Stimulated activated naive CD8-positive, alpha-beta T cell treated with anti-CD3 and anti-CD28 coated beads, Interleukin-15, Interleukin-2, amounts not matched to agents 100 ng/mL and 50 ng/mL, for 24 hours (primary cell): ENCODE data around the gene TNS1.
"Not testable (repeated sequence)": the region's sequence is repeated elsewhere in the genome, so short reads cannot be mapped to it uniquely, and the experiment has no call there.

ENCODE experiments used
- H3K27ac Mint-ChIP-seq: one replicate; pipeline ENCODE4 v1.8.0; 2021; ENCODE audit warnings: mild to moderate bottlenecking, mixed read lengths
- H3K27me3 Mint-ChIP-seq: one replicate; pipeline ENCODE4 v1.8.0; 2021; ENCODE audit warnings: mixed read lengths
- H3K36me3 Mint-ChIP-seq: one replicate; pipeline ENCODE4 v1.8.0; 2021; ENCODE audit warnings: low read depth, mixed read lengths
- H3K4me1 Mint-ChIP-seq: one replicate; pipeline ENCODE4 v1.8.0; 2021; ENCODE audit warnings: low read depth, mixed read lengths
- H3K4me3 Mint-ChIP-seq: one replicate; pipeline ENCODE4 v1.8.0; 2021; ENCODE audit warnings: mild to moderate bottlenecking, mixed read lengths
- H3K9me3 Mint-ChIP-seq: one replicate; pipeline ENCODE4 v1.8.0; 2021; ENCODE audit warnings: mixed read lengths

The TNS1 gene

DNA sequence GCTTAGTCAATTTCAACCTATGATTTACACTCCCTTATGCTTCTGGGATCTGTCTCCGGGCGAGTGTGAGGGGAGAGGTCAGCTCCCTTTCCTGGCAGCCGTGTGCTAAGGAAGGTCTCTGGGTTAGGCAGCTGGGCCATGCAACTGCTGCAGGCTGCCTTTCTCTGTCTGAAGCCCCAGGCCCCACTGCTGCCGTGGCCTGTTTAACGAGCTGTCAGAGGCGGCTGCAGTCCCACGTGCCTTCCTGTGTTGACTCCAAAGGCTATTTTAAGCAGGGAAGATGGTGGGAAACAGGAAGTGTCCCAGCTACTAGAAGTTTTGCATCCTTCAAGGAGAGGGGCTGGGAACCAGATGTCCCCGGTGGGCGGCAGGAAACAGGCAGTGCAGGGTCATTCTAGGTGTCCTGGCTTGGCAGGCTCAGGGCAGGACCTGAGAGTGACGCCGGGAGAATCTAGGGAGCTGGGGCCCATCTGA lies 186.4 kb downstream of the TNS1 start:
- Mint-ChIP-seq H3K27me3 (no peaks in the 10 kb centered on the region), H3K4me1 (no peaks in the 10 kb centered on the region), H3K4me3 (no peak overlapping the region), H3K36me3 (no peaks in the 10 kb centered on the region), H3K27ac (no peak overlapping the region), H3K9me3 (no peaks in the 10 kb centered on the region)

DNA sequence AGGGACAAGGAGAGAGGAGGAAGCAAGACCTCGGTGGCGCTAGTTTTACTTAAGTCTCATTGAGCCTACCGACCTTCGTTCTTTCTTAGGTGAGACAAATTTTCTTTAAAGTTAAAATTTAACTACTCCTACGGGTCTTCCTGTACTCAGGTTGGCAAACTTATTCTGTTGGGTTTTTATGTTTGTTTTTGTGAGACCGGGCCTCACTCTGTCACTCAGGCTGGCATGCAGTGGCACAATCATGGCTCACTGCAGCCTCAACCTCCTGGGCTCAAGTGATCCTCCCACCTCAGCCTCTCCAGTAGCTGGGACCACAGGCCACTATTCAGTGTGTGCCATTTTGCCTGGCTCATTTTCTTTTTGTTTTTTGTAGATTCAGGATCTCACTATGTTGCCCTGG lies 189.0 kb downstream of the TNS1 start:
- Mint-ChIP-seq H3K4me1 (no peaks in the 10 kb centered on the region), H3K27me3 (no peaks in the 10 kb centered on the region), H3K27ac (no peak overlapping the region), H3K9me3 (no peaks in the 10 kb centered on the region), H3K4me3 (no peak overlapping the region), H3K36me3 (no peaks in the 10 kb centered on the region)

DNA sequence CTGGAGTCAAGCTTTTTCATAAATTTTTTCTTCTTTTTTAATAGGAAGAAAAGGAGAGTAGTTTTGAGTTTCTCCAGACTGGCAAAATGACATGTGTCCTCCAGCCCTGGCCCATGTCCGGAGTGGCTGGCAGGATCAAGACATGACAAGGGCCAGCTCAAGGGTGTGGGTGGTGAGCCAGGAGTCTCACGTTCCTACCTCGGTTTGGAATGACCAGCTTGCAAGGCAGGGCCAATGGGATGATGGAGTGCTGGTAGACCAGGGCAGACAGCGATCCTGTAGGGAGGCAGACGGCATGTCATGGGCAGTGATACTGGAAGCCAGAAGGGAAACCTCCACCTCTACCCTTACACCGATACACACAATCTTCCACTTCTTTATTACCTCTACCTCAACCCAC lies 190.6 kb downstream of the TNS1 start:
- no peaks in the 10 kb centered on the region for H3K27me3 Mint-ChIP-seq
- H3K4me1 Mint-ChIP-seq: no peaks in the 10 kb centered on the region
- H3K27ac Mint-ChIP-seq: no peak overlapping the region
- no peak overlapping the region for H3K4me3 Mint-ChIP-seq
- no peaks in the 10 kb centered on the region for H3K36me3 Mint-ChIP-seq
- no peaks in the 10 kb centered on the region for H3K9me3 Mint-ChIP-seq

DNA sequence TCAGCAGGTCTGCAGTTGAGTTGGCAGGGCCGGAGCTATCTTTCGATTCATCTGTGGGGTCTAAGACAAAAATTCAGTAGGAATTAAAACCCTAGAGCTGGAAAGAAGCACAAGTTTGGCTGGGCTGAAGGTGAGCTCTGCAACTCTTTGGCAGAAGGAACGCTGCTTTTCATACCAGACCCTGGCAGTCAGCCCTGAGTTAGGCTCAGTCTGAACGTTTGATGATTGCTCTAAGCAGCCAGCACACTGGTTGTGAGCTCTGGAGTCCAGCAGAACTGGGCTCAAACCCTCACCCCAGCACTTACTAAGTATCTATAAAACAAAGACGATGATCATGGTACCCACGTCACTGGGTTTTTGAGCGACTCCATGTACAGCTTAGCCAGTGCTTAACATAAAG lies 192.5 kb downstream of the TNS1 start:
- Mint-ChIP-seq H3K27me3 (no peaks in the 10 kb centered on the region), H3K27ac (no peak overlapping the region), H3K4me1 (no peaks in the 10 kb centered on the region), H3K4me3 (no peak overlapping the region), H3K36me3 (no peaks in the 10 kb centered on the region), H3K9me3 (peaks cover 3% of the 10 kb centered on the region)

DNA sequence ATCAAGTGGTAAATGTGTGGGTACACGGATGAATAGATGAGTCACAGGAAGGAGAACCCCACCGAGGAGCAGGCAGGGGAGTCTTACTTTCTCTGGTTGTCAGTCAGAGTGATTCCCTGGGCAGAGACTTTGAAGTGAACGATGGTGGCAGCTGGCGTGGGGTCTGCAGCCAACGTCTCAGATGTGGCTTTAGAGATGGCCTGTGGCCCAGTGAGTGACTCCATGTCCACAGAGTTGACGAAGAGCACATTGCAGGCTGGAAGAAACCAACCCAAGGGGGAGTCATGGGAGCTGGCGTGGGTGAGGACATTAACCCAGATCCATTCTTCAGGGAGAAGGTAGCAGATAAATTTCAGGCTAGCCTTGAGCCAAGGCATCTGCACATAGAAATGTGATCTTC lies 193.1 kb downstream of the TNS1 start:
- Mint-ChIP-seq H3K27me3 (no peaks in the 10 kb centered on the region), H3K9me3 (peaks cover 3% of the 10 kb centered on the region), H3K4me3 (no peak overlapping the region), H3K27ac (no peak overlapping the region), H3K36me3 (no peaks in the 10 kb centered on the region), H3K4me1 (no peaks in the 10 kb centered on the region)

DNA sequence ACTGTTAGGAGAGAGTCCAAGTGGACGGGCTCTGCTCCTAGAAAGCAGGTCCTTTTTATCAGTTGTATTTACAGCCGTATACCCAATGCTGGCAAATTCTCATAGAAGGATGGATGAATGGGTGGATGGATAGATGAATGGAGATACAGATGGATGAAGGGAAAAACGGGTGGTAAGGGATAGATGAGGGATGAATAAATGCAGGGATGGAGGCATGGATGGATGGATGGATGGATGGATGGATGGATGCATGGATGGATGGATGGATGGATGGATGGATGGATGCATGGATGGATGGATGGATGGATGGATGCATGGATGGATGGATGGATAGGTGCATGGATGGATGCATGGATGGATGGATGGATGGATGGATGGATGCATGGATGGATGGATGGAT lies 193.8 kb downstream of the TNS1 start:
- H3K36me3 Mint-ChIP-seq, H3K4me3 Mint-ChIP-seq: not testable (repeated sequence)

DNA sequence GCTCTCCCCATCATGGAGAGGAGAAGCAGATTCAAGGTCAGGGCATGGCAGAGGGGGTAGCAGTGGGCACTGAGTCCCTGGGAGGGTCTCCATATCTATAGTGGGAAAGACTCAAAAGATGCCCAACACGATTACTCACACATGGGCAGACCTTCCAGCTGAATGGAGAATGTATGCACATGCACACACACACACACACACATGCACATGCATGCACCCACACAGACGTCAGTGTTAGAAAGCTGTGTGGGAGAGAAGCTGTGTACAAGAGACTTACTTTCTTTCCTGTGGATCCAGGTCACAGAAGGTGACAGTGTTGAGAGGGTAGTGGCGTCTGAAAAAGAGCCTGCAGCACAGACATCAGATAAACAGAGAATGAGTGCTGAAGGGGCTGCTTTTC lies 194.5 kb downstream of the TNS1 start:
- H3K27me3 Mint-ChIP-seq: no peaks in the 10 kb centered on the region
- no peaks in the 10 kb centered on the region for H3K36me3 Mint-ChIP-seq
- peaks cover 3% of the 10 kb centered on the region for H3K9me3 Mint-ChIP-seq
- H3K27ac Mint-ChIP-seq: no peak overlapping the region
- no peaks in the 10 kb centered on the region for H3K4me1 Mint-ChIP-seq
- no peak overlapping the region for H3K4me3 Mint-ChIP-seq

More for the DNA sequence above, 193.8 kb downstream of the TNS1 start:
- not testable (repeated sequence) for H3K27me3 Mint-ChIP-seq, H3K27ac Mint-ChIP-seq, H3K4me1 Mint-ChIP-seq, H3K9me3 Mint-ChIP-seq

DNA sequence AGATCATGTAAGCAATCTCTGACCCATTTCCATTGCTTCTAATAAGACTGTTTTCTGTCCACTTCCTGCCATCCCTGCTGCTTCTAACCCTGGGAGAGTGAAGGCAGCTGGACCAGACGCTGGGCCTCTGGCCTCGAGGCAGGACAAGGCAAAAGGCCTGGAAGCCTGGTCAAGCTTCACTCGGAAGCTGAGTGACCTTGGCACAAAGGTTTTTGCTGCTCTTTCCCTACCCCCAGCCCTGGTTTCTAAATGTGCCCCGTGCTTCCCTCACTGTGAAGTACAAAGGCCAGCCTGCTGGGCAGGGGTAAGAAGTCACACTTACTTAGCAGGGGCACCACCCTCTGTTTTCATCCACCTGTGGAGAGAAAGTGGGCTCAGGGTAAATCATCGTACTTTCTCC lies 195.0 kb downstream of the TNS1 start:
- H3K27me3 Mint-ChIP-seq: no peaks in the 10 kb centered on the region
- no peak overlapping the region for H3K4me3 Mint-ChIP-seq
- H3K36me3 Mint-ChIP-seq: no peaks in the 10 kb centered on the region
- no peaks in the 10 kb centered on the region for H3K4me1 Mint-ChIP-seq
- H3K27ac Mint-ChIP-seq: no peak overlapping the region
- peaks cover 3% of the 10 kb centered on the region for H3K9me3 Mint-ChIP-seq

DNA sequence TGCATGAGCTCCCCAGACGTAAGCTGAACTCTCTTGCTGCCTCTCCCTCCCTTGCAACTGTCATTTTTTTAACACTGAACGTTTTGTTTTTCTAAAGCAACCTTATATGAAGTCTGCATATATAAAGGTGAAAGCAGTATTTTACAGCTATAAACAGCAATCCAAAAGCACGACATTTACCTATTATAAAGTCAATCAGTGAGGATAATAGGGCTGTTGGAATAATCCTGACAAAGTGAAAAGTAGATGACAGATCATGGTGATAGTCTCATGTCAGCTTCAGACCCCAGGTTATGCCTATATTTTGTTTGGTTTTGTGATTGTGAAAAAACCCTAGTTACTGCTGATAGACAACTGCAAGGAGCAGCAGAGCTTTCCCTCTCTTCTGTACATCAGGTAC lies 195.8 kb downstream of the TNS1 start:
- no peaks in the 10 kb centered on the region for H3K36me3 Mint-ChIP-seq
- no peak overlapping the region for H3K27ac Mint-ChIP-seq

DNA sequence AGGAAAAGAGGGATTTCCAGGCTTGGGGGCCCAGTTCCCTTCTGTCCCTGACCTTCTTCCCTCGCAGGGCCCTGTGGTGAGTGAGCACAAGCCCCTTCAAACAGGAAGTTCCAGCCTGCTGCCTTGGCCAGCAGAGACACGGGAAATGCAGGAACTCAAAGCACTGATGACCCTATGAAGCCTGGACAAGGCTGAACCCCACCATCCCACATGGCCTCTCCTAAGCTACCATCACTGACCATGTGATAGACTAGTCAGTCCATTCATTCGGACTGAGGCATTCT lies 196.4 kb downstream of the TNS1 start:
- Mint-ChIP-seq H3K4me3 (no peak overlapping the region), H3K4me1 (no peaks in the 10 kb centered on the region), H3K36me3 (no peaks in the 10 kb centered on the region), H3K27ac (no peak overlapping the region), H3K9me3 (peaks cover 3% of the 10 kb centered on the region), H3K27me3 (no peaks in the 10 kb centered on the region)

More for the DNA sequence above, 195.8 kb downstream of the TNS1 start:
- no peak overlapping the region for H3K4me3 Mint-ChIP-seq
- H3K4me1 Mint-ChIP-seq: no peaks in the 10 kb centered on the region
- no peaks in the 10 kb centered on the region for H3K27me3 Mint-ChIP-seq
- peaks cover 3% of the 10 kb centered on the region for H3K9me3 Mint-ChIP-seq

DNA sequence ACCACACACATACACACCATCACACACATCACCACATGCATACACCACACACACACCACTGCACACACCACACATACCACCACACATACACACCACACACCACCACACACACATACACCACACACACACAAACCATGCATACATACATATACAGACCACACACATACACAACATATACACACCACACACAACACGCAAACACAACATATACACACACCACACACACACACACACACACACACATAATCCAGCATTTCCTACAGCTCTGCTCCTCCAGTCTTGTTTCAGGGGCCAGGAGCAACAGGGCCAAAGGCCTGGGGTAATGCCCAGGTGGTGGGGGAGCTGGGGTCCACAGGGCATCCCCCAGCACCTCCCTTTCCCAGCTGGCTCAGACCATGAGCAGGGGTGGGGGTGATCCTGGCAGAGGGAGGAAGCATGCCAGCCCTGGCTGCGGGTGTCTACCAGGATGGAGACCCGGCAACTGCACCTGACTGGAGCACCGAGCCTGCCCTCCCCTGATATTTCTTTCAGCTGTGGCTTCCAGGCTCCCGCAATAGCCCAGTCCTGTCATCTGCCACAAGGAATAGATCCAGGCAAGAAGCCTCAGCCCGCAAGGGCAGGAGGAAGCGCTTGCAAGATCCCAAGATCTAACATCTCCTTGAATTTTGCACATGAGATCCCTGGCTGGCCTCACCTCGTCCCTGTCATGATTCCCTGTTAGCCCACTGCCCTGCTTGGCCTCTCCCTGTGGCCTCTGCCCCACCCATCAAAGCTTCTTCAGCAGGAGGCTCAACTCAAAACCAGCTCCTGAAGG lies 196.9 kb downstream of the TNS1 start:
- Mint-ChIP-seq H3K27me3 (no peaks in the 10 kb centered on the region), H3K4me3 (no peak overlapping the region), H3K36me3 (no peaks in the 10 kb centered on the region), H3K9me3 (peaks cover 3% of the 10 kb centered on the region), H3K4me1 (no peaks in the 10 kb centered on the region), H3K27ac (peak overlapping the region; percentile 47)

DNA sequence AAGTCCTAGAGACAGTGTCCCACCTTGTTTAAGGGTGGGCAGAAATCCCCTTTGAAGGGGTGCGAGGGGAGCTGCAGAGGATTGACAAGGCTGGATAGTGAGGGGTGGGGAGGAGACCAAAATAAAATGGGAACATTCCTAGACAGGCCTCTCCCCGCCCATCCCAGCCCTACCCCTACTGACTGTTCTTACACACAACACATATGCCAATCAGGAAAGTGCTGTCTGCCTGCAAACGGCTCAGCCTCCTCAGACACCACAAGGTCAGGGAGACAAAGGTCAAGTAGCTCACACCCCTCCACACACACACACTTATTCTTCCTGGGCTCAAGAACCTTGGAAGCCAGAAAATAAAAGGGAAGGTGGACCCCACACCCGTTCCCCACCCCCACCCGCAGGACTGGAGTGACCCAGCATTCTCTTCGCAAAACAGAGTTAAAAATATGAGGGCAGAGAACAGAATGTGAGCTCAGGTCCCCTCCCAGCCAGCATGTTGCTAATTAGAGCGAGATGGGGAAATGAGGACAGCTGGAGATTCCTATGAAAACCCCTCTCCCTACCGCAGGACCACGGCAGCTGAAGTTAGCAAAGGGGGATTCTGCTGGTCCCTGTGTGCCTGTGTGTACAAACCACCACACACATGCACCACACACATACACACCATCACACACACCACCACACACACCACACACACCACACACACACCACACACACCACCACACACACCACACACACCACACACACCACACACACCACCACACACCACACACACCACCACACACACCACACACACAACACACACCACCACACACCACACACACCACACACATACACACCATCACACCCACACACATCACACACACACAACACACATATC lies 197.8 kb downstream of the TNS1 start:
- H3K27ac Mint-ChIP-seq: peak overlapping the region; percentile 47
- no peaks in the 10 kb centered on the region for H3K27me3 Mint-ChIP-seq
- no peak overlapping the region for H3K4me3 Mint-ChIP-seq
- H3K36me3 Mint-ChIP-seq: no peaks in the 10 kb centered on the region
- no peaks in the 10 kb centered on the region for H3K4me1 Mint-ChIP-seq
- peaks cover 3% of the 10 kb centered on the region for H3K9me3 Mint-ChIP-seq

DNA sequence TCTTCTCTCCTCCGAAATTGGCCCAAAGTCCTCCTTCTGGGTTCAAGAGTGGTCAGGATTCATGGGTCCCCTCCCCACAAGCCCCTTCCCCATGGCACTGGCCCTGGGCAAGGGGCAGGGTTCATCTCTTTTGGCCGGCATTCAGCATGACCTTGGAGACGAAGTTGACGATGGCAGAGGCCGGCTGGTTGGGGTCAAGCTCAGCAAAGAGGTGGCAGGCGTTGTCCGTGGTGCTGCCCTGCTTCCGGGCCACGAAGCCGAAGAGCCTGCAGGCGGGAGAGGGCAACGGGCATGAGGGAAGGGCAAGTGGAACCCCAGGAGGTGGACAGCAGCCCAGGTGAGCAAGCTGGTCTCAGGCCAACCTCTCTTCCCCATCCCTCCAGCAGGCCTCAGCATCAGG lies 198.5 kb downstream of the TNS1 start:
- no peaks in the 10 kb centered on the region for H3K4me1 Mint-ChIP-seq
- H3K9me3 Mint-ChIP-seq: peaks cover 3% of the 10 kb centered on the region
- H3K27ac Mint-ChIP-seq: no peak overlapping the region
- H3K27me3 Mint-ChIP-seq: no peaks in the 10 kb centered on the region
- no peaks in the 10 kb centered on the region for H3K36me3 Mint-ChIP-seq
- H3K4me3 Mint-ChIP-seq: no peak overlapping the region

DNA sequence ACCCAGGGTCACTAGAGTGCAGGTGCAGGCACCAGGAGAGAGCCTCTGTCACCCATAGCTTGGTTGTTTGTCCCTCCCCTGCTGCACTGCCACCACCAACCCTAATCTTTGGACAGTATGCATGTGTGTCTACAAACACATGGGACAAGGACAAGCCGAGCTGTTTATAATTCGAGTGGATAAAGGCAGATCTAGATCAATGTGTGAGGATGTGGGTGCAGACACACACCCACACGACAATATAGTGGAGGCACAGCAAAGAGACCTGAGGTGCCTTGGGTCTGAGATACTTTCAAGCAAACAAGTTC lies 199.2 kb downstream of the TNS1 start:
- H3K36me3 Mint-ChIP-seq: no peaks in the 10 kb centered on the region
- H3K4me3 Mint-ChIP-seq: no peak overlapping the region
- peaks cover 3% of the 10 kb centered on the region for H3K9me3 Mint-ChIP-seq
- no peak overlapping the region for H3K27ac Mint-ChIP-seq
- H3K4me1 Mint-ChIP-seq: no peaks in the 10 kb centered on the region
- H3K27me3 Mint-ChIP-seq: no peaks in the 10 kb centered on the region

DNA sequence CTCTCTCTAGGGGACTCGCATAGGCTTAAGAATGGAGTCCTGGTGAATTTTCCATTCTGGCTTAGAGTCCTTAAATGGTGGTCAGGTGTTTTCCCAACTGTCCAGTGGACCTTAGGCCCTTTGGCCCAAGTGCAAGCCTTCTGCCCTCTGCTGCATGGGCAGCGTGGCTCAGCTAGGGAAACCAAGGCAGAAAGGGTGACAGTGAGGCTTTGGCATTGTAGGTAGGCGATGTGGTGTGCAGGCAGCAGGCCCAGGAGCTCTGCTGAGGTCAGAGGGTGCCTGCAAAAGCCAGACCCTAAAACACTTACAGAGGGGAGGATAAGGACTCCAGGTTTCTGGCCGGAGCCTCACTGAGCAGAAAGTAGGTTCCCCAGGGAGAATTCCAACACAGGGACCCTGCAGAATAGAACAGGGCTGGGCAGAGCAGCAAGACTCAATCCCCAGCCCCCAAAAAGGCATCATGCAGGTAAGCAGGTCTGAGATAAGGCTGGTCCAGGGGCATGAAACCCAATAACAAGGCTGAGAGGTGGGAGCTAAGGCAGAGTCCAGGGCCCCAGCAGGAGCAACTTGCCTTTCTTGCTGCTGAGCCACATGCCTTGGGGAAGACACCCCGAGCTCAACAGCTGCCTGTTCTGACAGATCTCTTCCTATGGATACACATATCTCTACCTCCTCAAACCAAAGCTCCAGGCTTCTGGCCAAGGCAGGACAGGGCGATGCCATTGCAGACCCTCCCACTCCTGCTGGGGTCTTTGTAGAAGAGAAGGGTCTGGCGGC lies 199.7 kb downstream of the TNS1 start:
- peaks cover 3% of the 10 kb centered on the region for H3K9me3 Mint-ChIP-seq
- no peak overlapping the region for H3K27ac Mint-ChIP-seq
- no peaks in the 10 kb centered on the region for H3K36me3 Mint-ChIP-seq
- no peaks in the 10 kb centered on the region for H3K4me1 Mint-ChIP-seq
- no peak overlapping the region for H3K4me3 Mint-ChIP-seq
- H3K27me3 Mint-ChIP-seq: no peaks in the 10 kb centered on the region
